ENCODE results near the gene EXOG. TPM values are rescaled to one million over a fixed set of nuclear protein-coding genes. Genes with fewer than 3 reads are reported as not detected.

Gene EXOG
- total and polyA plus RNA-seq, 10 of the 15 experiments (the other 5 are each of a cell fraction or from before 2014, with no cell fraction given): 7.8 to 20.9 (median 19.6) TPM

- no peaks in the 10 kb centered on the region for H3K9me3 ChIP-seq (replicated peaks; ENCODE audit: control insufficient read depth, insufficient read depth, low read length)
- H3K79me2 ChIP-seq (ENCODE audit: control insufficient read depth, insufficient read depth, low read length): no peaks in the 10 kb centered on the region
- no peak for DNase-seq (ENCODE audit: low read depth, low spot score)
- FAIRE-seq: no peak
- no peak overlapping the region for H3K4me3 ChIP-seq
- no peaks in the 10 kb centered on the region for H4K20me1 ChIP-seq (ENCODE audit: control insufficient read depth, insufficient read depth)
- ATAC-seq: no peak
- intact Hi-C loops (cut with micrococcal nuclease; ENCODE audit: unreplicated experiment): no loop called here
- RAD21 ChIA-PET (ENCODE audit: unreplicated experiment): interaction anchor here (1.2 kb wide), 1 partner anchor 13 kb away, joined by 5 read pairs; the partner anchor contains the start of gene EXOG
- H2AFZ ChIP-seq (ENCODE audit: control insufficient read depth, low read depth, low read length): no peak overlapping the region
- TF ChIP-seq ZNF24 (IDR thresholded peaks at IDR 0.05) (no peak), HCFC1 (IDR thresholded peaks at IDR 0.05; ENCODE audit: low read length) (no peak), FOXK2 (IDR thresholded peaks at IDR 0.05) (no peak), POLR2A (IDR thresholded peaks at IDR 0.05; ENCODE audit: low read depth, low read length) (no peak), ZNF384 (IDR thresholded peaks at IDR 0.05; ENCODE audit: borderline replicate concordance, low read depth, low read length) (no peak), JUNB (IDR thresholded peaks at IDR 0.05) (no peak), ZNF592 (IDR thresholded peaks at IDR 0.05) (no peak), RELB (IDR thresholded peaks at IDR 0.05; ENCODE audit: low read depth) (no peak), SRF (IDR thresholded peaks at IDR 0.05; ENCODE audit: low read depth in 2 of 2, low read length in 2 of 2) (no peak), TBL1XR1 (IDR thresholded peaks at IDR 0.05; ENCODE audit: low read depth, low read length) (no peak), MTA2 (IDR thresholded peaks at IDR 0.05; ENCODE audit: low read depth) (no peak)
- H3K4me1 ChIP-seq (ENCODE audit: control insufficient read depth, insufficient read depth, low read length): peaks cover 3% of the 10 kb centered on the region; the same call in 1 of the 2 replicates
- no peaks in the 10 kb centered on the region for H3K27me3 ChIP-seq (replicated peaks in 1 of 2; ENCODE audit: control insufficient read depth in 2 of 2, insufficient read depth in 2 of 2, low read length in 1 of 2)
- peaks cover 0 to 7% of the 10 kb centered on the region in 2 experiments; a peak in 2 of 4 replicates for H3K36me3 ChIP-seq (ENCODE audit: control insufficient read depth in 2 of 2, insufficient read depth in 2 of 2, low read length in 1 of 2)
- in situ Hi-C loops (cut with MboI): no loop called here
- POLR2A ChIA-PET: interaction anchor here (0.9 kb wide), 1 partner anchor 13 kb away, joined by 7 read pairs; no protein-coding TSS in a partner anchor
- no TSS peak for BruUV-seq (replicated peaks)
- no peak overlapping the region for H3K4me2 ChIP-seq (ENCODE audit: control insufficient read depth, insufficient read depth)
- SMC1A ChIA-PET (ENCODE audit: uncharacterized antibody, unreplicated experiment): interaction anchor here (3.1 kb wide), 1 partner anchor 11 kb away, joined by 21 read pairs; no protein-coding TSS in a partner anchor
- no peak overlapping the region for H3K9ac ChIP-seq (ENCODE audit: control insufficient read depth, insufficient read depth, low read length)
- no peak overlapping the region for H3K27ac ChIP-seq (ENCODE audit: control insufficient read depth, insufficient read depth)
- WGBS (ENCODE audit: insufficient coverage, insufficient replicate concordance, low lambda C conversion rate, missing lambda C conversion rate): 98% methylated on average over 2 of the region's 2 CpGs
- CTCF ChIA-PET: interaction anchor here (1.5 to 8.6 kb wide), 2 partner anchors 10 to 13 kb away, joined by 7 to 120 read pairs; partner anchors contain the start of gene EXOG
These were observed 13.6 kb downstream of the EXOG start for GRCh38 chr3:38509732-38510131.
